GM19099 (cell line): Measurements from ENCODE around the gene ZNF532.

Experiments
- POLR2A ChIP-seq: IDR thresholded peaks from 3 replicates; pipeline ENCODE4 v1.6.1; 2011; ENCODE audit warnings: low read depth; ENCODE audit not compliant: insufficient read length; ENCODE audit errors: extremely low read depth

ZNF532 gene, protein sequence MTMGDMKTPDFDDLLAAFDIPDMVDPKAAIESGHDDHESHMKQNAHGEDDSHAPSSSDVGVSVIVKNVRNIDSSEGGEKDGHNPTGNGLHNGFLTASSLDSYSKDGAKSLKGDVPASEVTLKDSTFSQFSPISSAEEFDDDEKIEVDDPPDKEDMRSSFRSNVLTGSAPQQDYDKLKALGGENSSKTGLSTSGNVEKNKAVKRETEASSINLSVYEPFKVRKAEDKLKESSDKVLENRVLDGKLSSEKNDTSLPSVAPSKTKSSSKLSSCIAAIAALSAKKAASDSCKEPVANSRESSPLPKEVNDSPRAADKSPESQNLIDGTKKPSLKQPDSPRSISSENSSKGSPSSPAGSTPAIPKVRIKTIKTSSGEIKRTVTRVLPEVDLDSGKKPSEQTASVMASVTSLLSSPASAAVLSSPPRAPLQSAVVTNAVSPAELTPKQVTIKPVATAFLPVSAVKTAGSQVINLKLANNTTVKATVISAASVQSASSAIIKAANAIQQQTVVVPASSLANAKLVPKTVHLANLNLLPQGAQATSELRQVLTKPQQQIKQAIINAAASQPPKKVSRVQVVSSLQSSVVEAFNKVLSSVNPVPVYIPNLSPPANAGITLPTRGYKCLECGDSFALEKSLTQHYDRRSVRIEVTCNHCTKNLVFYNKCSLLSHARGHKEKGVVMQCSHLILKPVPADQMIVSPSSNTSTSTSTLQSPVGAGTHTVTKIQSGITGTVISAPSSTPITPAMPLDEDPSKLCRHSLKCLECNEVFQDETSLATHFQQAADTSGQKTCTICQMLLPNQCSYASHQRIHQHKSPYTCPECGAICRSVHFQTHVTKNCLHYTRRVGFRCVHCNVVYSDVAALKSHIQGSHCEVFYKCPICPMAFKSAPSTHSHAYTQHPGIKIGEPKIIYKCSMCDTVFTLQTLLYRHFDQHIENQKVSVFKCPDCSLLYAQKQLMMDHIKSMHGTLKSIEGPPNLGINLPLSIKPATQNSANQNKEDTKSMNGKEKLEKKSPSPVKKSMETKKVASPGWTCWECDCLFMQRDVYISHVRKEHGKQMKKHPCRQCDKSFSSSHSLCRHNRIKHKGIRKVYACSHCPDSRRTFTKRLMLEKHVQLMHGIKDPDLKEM (N-terminal part only)

DNA sequence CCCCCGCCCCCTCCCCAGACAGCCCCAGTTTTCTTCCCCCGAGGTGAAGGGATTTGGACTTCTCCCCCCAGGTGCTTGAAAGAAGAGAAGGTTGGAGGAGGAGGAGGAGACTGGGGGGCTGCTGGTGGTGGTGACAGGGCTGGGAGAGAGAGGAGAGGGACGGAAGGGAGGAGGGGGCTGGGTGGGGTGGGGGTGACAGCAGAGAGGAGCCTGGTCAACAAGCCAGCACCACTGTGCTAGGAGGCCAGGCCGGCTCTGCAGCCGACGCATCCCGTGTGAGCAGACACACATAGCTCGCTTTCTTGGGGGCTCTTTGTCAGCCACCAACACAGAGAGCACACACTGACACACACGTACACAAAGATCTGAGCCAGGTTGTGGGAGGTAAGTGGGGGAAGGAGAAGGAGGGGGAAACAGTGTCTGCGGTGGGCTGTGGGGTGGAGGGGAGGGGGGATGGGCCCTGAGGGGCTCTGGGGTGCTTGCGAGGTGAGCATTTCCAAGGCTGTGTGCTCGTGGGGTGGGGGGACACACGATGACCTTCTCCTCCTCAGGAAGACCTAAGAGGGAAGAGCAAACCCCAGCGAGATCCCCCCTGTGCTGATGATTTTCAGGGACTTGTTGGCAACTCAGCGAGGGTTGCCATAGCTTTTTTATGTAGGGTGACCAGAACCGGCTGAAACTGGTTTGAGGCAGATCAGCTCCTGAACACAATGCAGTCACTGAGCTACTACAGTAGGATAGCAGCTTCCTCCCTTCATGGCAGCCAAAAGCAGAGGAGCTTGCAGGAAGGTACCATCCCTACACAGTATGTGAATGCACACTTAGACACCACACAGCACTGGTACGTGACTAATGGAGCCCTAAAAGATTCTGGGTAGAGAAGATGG is at the start of gene ZNF532:
ZNF532 (plus strand) TSS at position 732 of the 887 bp plus-strand sequence. CDS start 53,411 bp downstream, outside the sequence.
- TF ChIP-seq POLR2A, result no peak

DNA sequence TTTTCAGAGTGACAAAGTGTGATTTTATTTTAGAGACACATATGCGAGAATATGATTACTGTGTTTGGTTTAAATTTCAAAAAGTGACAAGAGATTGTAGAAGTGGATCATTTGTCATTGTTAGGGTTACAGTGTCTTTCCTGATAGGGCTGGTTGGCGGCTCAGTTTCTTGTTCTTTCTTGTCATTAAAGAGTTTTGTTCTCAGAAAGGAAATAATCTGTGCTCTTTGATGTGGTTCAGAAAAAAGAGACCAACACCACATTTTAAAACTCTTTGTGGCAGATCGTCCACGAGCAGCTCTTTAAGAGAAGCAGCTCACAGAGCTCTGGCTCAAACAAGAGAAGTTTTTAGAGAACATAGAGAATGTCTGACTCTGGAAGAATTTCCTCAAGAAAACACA is 45.6 kb upstream of the ZNF532 start:
- TF ChIP-seq POLR2A, result no peak

DNA sequence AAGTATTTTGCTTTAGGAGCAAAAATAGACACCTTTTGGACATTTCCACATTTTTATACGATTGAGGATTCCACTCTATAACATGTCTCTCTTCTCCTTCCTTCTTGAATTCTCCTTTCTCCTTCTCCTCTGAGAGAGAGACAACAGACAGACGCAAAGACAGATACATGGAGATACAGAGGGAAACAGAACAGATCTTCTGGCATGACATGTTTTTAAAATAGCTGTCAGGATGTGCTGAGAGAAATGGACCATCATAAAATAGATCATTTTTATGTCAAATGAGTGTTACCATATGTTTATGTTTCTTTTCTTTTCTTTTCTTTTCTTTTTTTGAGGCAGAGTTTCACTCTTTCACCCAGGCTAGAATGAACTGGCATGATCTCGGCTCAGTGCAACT is 44.4 kb upstream of the ZNF532 start:
- no peak for TF ChIP-seq POLR2A

DNA sequence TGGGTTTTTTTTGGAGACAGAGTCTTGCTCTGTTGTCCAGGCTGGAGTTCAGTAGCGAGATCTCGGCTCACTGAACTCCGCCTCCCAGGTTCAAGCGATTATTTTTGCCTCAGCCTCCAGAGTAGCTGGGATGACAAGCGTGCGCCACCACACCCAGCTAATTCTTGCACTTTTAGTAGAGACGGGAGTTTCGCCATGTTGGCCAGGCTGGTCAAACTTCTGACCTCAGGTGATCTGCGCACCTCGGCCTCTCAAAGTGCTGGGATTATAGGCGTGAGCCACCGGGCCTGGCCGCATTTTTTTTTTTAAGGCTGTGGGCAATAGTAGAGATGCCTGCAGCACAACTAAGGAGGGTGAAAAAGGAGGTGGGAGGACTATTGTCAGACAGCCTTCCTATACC is 41.7 kb upstream of the ZNF532 start:
- TF ChIP-seq POLR2A, result no peak

DNA sequence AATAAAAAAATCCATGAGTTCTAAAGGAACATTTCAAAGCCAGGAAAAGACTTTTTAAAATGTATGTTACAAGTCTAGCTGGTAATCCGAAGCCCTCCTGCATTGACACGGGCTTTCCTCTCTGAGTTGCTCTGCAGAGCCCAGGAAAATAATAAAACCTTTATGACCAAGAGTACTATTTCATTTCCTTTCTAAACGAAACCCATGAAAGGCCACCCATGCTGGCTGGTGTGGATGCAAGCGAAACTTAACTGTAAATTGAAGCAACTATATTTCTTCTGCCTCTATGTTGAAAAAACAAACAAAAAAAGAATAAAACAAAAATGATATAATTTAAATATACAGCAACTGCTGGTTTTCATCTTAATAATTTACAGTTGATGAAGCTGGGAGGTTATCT is 41.3 kb upstream of the ZNF532 start:
- TF ChIP-seq POLR2A, result no peak

DNA sequence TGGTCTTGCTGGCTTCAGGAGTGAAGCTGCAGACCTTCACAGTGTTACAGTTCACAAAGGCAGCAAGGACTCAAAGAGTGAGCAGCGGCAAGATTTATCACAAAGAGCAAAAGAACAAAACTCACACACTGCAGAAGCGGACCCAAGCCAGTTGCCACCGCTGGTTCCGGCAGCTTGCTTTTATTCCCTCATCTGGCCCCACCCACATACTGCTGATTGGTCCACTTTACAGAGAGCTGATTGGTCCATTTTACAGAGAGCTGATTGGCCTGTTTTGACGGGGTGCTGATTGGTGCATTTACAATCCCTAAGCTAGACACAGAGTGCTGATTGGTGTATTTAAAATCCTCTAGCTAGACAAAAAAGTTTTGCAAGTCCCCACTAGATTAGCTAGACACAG is 37.2 kb upstream of the ZNF532 start:
- no peak for TF ChIP-seq POLR2A

DNA sequence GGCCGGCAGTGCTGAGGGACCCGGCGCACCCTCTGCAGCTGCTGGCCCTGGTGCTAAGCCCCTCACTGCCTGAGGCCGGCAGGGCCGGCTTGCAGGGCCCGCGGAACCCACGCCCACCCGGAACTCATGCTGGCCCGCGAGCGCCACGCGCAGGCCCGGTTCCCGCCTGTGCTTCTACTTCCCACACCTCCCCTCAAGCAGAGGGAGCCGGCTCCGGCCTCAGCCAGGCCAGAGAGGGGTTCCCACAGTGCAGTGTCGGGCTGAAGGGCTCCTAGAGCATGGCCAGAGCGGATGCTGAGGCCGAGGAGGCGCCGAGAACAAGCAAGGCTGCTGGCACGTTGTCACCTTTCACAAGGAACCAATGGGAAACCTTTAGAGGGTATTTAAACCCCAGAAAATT is 36.8 kb upstream of the ZNF532 start:
- TF ChIP-seq POLR2A, result no peak

DNA sequence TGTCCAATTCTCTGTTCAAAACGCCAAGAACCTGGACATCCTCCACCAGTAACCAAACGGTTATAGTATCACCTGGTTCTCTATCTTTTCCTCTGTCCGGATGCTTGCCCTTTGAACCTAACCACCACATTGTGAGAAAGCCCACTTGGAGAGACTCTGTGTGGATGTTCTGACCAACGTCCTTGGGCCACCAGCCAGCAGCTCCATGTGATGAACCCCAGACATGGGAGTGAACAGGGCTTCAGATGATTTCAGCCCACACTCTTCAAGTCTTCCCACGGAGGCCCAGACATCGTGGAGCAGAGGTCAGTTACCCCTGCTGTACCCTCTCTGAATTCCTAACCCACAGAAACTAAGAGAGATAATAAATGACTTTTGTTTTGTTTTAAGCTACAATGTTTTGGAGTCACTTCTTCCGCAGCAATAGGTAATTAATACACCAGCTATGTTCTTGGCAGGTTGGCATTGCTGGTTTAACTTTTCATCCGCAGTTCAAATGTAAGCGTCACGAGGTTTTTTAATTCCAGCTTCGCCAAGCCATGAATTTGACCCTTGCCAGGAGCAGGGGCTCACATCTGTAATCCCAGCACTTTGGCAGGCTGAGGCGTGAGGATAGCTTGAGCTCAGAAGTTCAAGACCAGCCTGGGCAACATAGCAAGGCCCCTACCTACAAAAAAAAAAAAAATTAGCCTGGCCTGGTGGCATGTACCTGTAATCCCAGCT is 36.1 kb upstream of the ZNF532 start:
- no peak for TF ChIP-seq POLR2A

DNA sequence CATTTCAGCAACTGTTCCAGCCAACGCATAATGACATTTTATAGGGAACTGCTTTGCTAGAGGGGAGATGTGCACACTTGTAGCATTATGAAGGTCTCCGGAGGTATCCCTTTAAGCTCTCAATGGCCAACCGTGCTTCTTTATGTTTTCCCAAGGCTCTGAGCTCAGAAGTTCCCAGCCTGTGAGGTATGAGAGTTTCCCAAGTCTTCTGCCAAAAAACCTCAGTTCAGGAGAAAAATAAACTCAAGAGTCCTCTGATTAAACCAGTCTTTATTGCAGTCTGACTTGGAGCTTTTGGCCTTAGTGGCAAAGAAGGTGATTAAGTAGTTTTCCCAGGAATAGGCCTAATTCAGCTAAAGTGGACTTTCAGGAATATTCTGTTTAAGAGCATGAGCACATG is 35.4 kb upstream of the ZNF532 start:
- no peak for TF ChIP-seq POLR2A

DNA sequence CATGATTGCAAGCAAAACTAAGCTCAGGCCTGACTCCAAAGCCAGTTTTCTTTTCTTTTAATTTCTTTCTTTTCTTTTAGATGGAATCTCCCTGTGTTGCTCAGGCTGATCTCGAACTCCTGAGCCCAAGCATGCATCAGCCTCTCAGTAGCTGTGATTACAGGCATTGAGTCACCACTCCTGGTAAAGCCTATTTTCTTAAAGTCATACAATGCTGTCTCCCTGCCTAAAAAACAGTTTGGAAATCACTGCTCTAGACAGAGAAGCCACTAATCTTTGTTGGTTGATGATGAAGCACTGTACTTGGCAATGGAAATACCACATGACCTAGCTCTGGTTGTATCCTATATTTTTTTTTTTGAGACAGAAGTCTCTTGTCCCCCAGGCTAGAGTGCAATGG is 33.1 kb upstream of the ZNF532 start:
- no peak for TF ChIP-seq POLR2A

DNA sequence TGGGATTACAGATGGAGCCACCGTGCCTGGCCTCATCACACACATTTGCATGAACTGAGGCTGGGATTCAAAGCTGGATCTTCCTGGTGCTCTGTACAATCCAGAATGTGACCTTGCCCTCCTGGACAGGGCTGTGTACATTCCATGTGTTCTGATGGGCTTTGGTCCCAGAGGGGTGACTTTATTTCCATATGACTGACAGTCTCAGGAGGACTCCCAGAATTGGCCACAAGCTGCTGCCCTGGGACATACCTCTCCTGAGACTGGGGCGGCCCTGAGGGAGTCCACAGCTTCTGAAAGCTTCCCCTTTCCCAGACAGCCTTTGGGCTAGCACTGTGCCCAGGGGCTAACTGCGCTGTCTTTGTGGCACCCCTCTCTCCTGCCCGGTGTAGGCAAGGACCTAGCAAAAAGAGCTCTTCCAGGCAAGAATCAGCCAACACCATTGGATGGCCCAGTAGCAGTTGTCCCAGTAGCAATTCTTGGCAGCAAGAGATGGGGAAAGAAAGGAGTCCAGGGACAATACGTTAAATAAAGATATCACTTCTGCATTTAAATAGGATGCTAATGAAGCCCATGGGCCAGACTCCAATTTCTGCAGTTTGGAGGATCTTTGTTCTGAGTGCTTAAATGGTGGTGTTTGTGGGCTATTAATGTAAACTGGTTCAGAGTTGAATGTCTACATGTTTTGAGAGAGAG is 26.4 kb upstream of the ZNF532 start:
- no peak for TF ChIP-seq POLR2A

DNA sequence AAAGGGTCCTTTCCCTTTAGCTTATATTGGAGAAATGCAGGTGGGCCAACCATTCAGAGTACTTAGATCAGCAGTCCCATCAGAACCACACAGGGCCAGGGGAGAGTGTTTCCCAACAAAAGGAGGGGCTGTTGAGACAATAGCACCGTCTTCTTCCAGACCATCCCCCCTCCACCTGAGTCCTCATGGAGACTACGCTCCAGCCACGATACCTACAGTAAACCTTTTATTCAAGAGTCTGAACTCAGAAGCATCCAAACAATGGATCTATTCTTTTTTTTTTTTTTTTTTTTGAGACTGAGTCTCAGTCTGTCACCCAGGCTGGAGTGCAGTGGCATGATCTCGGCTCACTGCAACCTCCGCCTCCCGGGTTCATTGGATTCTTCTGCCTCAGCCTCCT is 25.7 kb upstream of the ZNF532 start:
- TF ChIP-seq POLR2A, result no peak

DNA sequence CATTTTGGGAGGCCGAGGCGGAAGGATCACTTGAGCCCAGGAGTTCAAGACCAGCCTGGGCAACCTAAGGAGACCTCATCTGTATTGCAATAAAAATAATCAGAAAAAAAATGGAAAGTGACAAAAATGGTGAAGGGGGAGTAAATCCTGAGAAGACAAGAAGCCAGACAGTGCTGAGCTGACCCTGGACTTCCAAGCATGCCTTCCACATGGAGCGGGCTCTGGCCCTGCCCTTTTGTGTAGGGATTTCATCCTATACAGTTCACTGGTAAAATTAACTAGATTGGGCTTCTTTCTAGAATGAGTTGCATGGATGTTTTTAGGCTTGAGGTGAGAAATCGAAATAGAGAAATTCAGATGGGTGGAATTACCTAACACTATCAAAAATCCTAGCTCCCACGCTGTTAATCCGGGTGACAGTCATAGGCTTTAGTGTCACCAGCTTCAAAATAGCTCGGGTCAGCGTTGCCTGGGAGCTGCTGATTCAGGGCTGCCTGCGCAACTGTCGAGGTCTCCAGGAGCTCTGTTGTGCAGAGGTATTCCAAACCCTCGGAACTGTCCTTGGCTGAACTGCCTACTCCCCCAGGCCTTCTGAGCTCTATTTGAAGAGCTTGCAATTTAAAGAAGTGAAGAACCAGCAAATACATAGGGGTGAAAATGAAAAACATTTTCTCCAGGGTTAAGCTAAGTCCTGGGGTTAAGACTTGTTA is 21.5 kb upstream of the ZNF532 start:
- TF ChIP-seq POLR2A, result no peak
